HG03575 (cell line): ENCODE results near the gene CTU2.

ENCODE experiments used
- ATAC-seq: cut with Tn5 transposase; IDR thresholded peaks from one replicate; pipeline ENCODE4 v1.9.1; 2021; ENCODE audit not compliant: unreplicated experiment, insufficient number of reproducible peaks, low FRiP score; ENCODE audit errors: extremely low read depth

Gene CTU2

GRCh38 chr16:88694221-88695087 is 11.8 kb upstream of the CTU2 start:
- no peak for ATAC-seq

DNA sequence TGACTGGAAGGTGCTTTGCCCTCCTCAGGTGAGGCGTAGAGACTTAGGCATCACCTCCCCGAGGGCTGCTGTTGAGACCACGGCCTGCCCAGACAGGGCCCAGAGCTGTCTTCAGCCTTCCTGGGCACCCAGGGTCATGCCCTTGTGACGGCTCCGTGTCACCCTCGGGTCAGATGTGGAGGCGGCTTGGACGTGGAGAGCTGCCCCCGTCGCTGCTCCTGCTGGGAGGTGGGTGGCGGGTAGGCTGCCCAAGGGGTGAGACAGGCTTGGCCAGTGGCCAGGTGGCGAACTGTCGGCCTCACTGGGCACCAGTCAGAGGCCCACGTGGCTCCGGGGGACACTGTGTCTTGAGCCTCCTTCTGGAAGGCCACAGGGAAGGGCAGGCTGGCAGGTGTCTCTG is 11.1 kb upstream of the CTU2 start:
- ATAC-seq = no peak

DNA sequence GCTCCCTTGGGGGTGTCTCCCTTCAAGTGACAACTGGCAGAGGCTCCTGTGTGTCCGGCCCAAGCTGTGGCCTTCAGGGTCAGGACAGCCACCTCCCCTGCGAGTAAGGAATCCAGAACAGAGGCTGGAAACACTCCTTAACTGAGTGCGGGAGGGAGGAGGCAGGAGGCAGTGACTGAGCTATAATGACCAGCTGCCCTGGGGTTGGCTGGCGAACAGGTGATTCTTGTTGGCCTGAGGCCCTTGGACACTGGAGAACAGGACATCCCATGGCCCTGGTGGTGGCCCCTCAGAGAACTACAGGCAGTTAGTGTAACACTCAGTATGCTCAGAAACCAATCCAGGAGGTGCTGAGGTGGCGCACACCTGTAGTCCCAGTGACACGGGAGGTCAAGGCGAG is 10.6 kb upstream of the CTU2 start:
- ATAC-seq = no peak

- ATAC-seq = no peak
These were observed 9.9 kb upstream of the CTU2 start for GRCh38 chr16:88696441-88696840.

DNA sequence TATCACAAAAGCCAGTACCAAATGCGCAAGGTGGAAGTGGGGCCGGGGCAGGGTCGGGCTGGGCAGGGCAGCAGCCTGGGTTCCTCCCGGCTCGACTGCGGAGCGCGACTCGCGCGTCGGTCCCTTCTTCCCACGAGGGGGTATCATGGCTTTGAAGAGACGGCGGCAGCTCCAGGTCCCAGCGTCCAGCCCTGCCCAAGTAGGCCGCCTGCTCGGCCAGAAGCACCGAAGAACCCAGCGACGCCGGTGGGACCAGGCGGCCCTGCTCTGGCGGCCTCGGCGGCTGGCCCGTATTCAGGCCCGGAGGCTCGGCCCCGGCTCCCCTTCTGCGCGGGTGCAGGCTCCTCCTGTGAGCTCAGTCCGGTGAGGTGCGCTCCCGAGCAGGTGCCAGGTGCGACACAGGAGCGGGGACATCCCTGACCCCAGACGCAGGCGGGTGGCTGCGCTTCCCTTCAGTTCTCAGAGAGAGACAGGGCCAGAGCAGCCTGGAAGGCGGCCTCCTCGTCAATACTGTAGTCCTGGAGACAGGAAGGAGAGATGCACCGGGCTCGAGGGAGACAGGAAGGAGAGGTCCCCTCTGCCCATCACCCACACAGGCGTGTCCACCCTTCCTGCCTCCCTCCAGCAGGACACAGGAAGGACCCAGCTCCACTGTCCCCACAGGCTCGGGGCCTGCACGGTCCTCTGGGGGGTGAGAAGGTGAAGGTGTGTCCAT is 9.0 kb upstream of the CTU2 start:
- no peak for ATAC-seq

DNA sequence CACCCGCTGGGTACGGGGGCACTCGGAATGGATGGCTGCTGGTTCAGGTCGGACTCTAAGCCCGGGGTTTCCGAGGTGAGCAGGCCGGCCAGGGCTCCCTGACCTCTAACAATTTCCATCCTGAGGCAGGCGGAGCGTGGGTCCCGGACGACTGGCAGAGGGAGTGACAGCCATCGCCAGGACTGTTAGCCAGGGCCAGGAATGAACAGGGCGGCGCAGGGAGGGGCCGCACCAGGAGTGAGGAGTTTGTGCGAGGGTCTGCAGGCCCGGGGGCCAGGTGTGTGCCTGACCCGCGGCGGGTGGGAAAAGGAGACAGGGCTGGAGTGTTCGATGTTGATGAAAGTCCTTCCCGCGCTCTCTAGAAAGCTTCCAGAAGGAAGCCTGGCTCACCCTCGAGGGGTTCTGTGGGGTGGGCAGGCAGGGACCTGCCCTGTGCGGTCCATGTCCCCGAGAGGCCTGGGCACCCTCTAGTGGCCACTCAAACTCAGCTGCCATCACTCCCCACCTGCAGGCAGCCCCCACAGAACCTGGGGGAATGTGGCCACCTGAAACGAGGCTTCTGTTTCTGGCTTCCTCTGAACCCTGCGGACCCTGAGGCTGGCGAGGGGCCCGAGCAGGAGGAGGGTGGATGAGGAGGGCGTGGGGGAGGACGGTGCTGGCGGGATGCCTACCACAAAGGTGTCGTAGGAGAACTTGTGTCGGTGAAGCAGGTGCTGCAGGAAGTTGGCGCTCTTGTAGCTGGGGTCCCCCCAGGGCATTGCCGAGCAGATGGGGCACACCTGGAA is 8.3 kb upstream of the CTU2 start:
- no peak for ATAC-seq

DNA sequence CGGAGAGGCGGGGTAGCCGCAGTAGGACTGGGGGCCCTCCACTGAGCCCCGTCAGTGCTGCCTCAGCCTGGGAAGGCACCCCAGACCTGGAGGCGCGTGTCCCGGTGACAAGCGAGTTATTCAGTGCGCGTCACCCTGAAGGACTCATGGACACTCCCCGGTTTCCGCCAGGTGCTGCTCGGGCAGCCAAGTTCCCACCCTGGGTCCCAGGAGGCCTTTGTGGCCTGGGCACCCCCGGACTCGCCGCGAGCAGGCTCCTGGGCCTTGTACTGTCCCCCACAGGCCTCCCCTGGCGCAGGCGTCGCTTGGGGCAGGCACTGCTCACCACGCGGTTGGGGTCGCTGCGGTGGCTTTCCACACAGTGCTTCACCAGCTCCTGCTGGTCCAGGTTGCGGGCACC is 7.7 kb upstream of the CTU2 start:
- ATAC-seq = no peak

- ATAC-seq = no peak
These were observed 7.1 kb upstream of the CTU2 start for GRCh38 chr16:88699180-88699579.

DNA sequence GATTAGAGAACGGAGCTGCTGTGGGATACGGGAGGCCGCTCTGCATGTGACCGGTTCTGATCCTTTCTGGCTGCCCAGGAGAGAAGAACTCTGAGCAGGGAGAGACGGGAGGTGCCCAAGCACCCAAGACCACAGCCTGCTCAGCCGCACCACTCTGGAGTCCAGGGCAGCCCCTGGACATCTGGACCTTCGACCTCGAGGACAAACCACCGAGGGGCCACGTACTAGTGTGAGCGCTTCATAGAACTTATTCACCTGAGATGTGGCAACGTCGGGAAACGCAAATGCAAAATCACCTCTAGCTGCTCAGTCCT is 6.0 kb upstream of the CTU2 start:
- ATAC-seq = no peak

DNA sequence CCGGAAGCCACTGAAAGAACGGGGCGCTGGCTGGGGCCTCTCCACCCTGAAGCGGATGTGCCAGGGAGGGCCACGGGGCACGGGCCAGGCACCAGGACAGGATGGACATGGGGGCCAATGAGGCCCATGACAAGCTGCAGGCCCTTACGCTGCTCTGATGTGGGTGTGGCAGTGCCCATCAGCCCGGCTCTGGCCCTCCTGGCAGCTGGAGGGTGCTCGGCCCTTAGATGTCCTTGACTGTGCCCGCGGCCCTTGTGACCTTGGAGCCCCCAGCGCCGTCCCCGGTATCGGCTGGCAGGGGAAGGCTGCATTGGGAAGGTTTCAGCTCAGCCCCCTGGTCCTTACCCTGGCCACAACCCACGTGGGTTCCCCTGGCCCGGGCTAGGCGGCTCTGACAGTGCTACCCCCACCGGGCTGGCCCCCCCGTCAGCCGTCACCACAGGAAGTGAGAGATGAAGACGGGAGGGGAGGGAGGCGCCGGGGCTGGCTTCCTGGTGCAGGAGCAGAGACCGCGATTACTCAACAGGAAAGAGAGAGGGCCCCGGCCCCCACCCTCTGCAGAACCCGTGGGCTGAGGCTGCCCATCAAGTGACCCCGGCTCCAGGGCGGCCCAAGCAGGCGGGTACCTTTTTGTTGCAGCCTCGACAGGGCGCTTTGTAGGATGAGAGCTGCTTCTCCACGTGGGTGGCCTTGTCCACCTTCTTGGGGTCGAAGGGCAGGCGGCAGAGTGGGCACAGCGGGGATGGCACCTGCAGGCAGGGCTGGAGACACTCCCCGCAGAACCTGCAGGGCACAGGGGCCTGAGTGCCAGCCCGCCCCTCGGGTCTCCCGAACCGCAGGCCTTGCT is 5.4 kb upstream of the CTU2 start:
- no peak for ATAC-seq

- ATAC-seq = no peak
These were observed 4.5 kb upstream of the CTU2 start for GRCh38 chr16:88701581-88702370.

GRCh38 chr16:88702371-88703210 is 3.7 kb upstream of the CTU2 start:
- ATAC-seq = no peak

- no peak for ATAC-seq
These were observed 2.6 kb upstream of the CTU2 start for GRCh38 chr16:88703486-88704309.

DNA sequence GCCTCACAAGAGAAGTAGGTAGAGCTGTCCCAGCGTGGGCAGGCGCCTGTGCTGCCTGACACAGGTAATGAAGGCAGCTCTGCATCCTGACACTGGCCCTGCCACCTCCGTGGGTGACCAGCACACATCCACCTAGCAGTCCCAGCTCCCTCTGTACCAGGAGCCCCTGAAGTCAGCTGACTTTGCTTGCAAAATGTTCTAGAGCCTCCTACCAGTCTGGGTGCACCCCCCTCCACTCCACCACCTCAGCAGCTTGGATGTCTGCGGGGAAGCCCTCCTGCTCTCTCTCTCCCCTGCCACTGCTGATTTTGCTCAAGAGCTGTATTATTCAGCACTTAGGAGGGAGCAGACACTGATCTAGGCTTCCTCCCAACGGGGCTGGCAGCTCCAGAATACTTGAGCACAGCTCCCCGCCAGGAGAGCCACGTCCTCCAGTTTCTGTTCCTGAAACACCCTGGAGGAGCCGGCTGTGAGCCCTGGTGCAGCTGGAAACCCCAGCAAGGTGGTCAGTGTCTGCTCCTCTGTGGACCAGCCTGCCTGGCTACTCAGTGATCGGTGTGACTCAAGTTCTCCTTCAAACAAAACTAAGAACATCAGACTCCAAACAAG is 1.1 kb upstream of the CTU2 start:
- no peak for ATAC-seq

GRCh38 chr16:88705801-88706228 is 488 bp upstream of the CTU2 start:
- no peak for ATAC-seq
